Measurements from ENCODE around the gene TNNT2.

- TF ChIP-seq, protein P1, sequence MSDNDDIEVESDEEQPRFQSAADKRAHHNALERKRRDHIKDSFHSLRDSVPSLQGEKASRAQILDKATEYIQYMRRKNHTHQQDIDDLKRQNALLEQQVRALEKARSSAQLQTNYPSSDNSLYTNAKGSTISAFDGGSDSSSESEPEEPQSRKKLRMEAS (IDR thresholded peaks at IDR 0.05; ENCODE audit: insufficient read depth, insufficient read length), result no peak
- TF ChIP-seq POLR2A (IDR thresholded peaks at IDR 0.05; ENCODE audit: low read depth, low read length) (no peak), POLR2AphosphoS5 (IDR thresholded peaks at IDR 0.05; ENCODE audit: insufficient read depth, low read depth, low read length) (no peak), CTCF (IDR thresholded peaks at IDR 0.05; ENCODE audit: extremely low read depth in 1 of 2, insufficient read depth in 1 of 2, low read depth in 1 of 2, low read length in 2 of 2) (no peak), EZH2 (IDR thresholded peaks at IDR 0.05; ENCODE audit: borderline replicate concordance, low read depth, low read length, severe bottlenecking) (no peak)
Observed at GRCh38 chr1:201357211-201357610, 20.3 kb downstream of the TNNT2 start.

Data from endothelial cell of umbilical vein (primary cell).